CD4-positive, CD25-positive, alpha-beta regulatory T cell (primary cell): ENCODE measurements around the gene CD300LB. TPM values are rescaled to one million over a fixed set of nuclear protein-coding genes. Genes with fewer than 3 reads are reported as not detected.
A peak's percentile ranks its signal among the peaks of the same experiment; 100 is the strongest.

Source experiments
- ATAC-seq, 2 donors: fragments of 150-1000 bp; cut with Tn5 transposase; one replicate each; pipeline ENCODE4 v1.10.0; 2021; ENCODE audit warnings: low read depth in 2 of 2, moderate number of reproducible peaks in 2 of 2, moderate library complexity in 1 of 2
- DNase-seq, 3 donors: peaks; one replicate each; pipeline versions ENCODE4 v3.0.0 to v3.0.0-alpha.2; 2012 to 2022; ENCODE audit warnings: mixed read lengths in 1 of 3
- H3K27ac ChIP-seq: one replicate; pipeline ENCODE4 v1.7.0; 2013; ENCODE audit warnings: mild to moderate bottlenecking, low read length; ENCODE audit not compliant: insufficient read depth, poor library complexity, severe bottlenecking
- H3K27me3 ChIP-seq: one replicate; pipeline ENCODE4 v1.7.0; 2013; ENCODE audit warnings: low read length; ENCODE audit not compliant: control insufficient read depth, insufficient read depth
- H3K36me3 ChIP-seq: one replicate; pipeline ENCODE4 v1.7.0; 2013; ENCODE audit warnings: mild to moderate bottlenecking, low read length, moderate library complexity; ENCODE audit not compliant: control insufficient read depth, insufficient read depth
- H3K4me1 ChIP-seq: 2 replicates; pipeline ENCODE4 v1.7.0; 2013; ENCODE audit warnings: mild to moderate bottlenecking, low read length; ENCODE audit not compliant: insufficient read depth, control insufficient read depth, poor library complexity, severe bottlenecking
- H3K4me3 ChIP-seq: one replicate; pipeline ENCODE4 v1.7.0; 2013; ENCODE audit warnings: low read depth, mild to moderate bottlenecking, low read length, moderate library complexity
- H3K9me3 ChIP-seq, 2 experiments: 1 replicate in 1 of 2; 2 replicates in 1 of 2; pipeline ENCODE4 v1.7.0; 2013; ENCODE audit warnings: low read length in 2 of 2, mild to moderate bottlenecking in 1 of 2, moderate library complexity in 1 of 2; ENCODE audit not compliant: control insufficient read depth in 2 of 2
- H3K27ac Mint-ChIP-seq, 3 donors: one replicate each; pipeline ENCODE4 v1.8.0; 2020 to 2022; ENCODE audit warnings: mild to moderate bottlenecking in 3 of 3, mixed read lengths in 3 of 3, moderate library complexity in 2 of 3
- H3K27me3 Mint-ChIP-seq: one replicate; pipeline ENCODE4 v1.8.0; 2022; ENCODE audit warnings: mild to moderate bottlenecking, mixed read lengths
- H3K36me3 Mint-ChIP-seq: one replicate; pipeline ENCODE4 v1.8.0; 2020; ENCODE audit warnings: mixed read lengths
- H3K4me1 Mint-ChIP-seq, 4 donors: one replicate each; pipeline ENCODE4 v1.8.0; 2020 to 2022; ENCODE audit warnings: mixed read lengths in 4 of 4, mild to moderate bottlenecking in 1 of 4
- H3K4me3 Mint-ChIP-seq, 4 donors: one replicate each; pipeline ENCODE4 v1.8.0; 2020 to 2022; ENCODE audit warnings: mild to moderate bottlenecking in 4 of 4, mixed read lengths in 4 of 4, moderate library complexity in 3 of 4
- H3K9me3 Mint-ChIP-seq, 7 donors: one replicate each; pipeline ENCODE4 v1.8.0; 2020 to 2022; ENCODE audit warnings: mixed read lengths in 7 of 7, mild to moderate bottlenecking in 3 of 7, moderate library complexity in 2 of 7
- polyA plus RNA-seq, 4 donors: library from polyadenylated mRNA; unstranded; fragments of 300-500 nt; fragmentation: Illumina TruSeq; gene quantifications; one replicate each; pipeline ENCODE4 v1.2.3, GENCODE V29; 2021
- total RNA-seq: library from RNA; stranded (reverse); gene quantifications from one replicate; pipeline ENCODE4 v1.2.3, GENCODE V29; 2022

The CD300LB gene
- total and polyA plus RNA-seq, 5 donors from 2014 or later = not detected

DNA sequence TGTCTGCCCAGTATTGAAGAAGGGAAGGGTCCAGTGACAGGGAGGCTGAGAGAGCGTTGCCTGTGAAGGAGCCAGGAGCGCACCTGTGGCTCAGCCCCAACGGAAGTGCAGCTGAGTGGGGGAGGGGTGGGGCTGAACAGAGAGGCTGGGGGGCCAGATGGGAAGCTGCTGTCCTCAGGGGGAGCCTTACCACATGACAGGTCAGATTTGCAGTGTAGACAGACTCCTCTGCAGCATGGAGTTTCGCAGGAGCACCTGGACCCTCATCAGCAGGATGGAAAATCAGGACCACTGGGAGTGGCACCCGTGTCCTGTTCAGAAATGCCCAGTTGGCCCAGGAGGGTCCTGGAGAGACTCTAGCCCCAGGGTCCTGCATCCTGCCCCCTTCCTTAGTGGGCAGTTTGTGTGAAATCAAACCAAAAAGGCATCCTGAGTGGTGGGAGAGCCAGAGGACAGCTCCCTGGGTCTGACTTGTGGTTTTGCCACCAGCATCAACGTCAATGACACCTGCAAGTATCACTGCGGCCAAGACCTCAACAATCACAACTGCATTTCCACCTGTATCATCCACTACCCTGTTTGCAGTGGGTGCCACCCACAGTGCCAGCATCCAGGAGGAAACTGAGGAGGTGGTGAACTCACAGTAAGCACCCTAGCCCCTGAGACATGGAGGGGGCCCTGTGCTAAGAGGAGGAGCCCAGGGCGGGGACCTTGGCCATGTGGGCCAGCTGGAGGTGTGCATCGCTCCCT, 57.1 kb downstream of the CD300LB start:
- ATAC-seq = no peak
- peaks cover 4% of the 10 kb centered on the region for H3K27me3 Mint-ChIP-seq
- H3K4me1 Mint-ChIP-seq = peaks cover 0 to 26% (median 9%) of the 10 kb centered on the region in 4 donors
- no peaks in the 10 kb centered on the region for H3K27me3 ChIP-seq
- H3K27ac ChIP-seq = no peak overlapping the region
- H3K4me1 ChIP-seq = peaks cover 9% of the 10 kb centered on the region
- H3K27ac Mint-ChIP-seq = peak overlapping the region in 1 of 3 donors; percentile 28
- H3K36me3 ChIP-seq = no peaks in the 10 kb centered on the region
- H3K9me3 Mint-ChIP-seq = peaks cover 0 to 12% (median 4%) of the 10 kb centered on the region in 7 donors
- H3K4me3 Mint-ChIP-seq = peak overlapping the region in 1 of 4 donors; percentile 35
- H3K36me3 Mint-ChIP-seq = no peaks in the 10 kb centered on the region
- no peak overlapping the region for H3K4me3 ChIP-seq
- no peak for DNase-seq
- peaks cover 9 to 13% of the 10 kb centered on the region in 2 experiments for H3K9me3 ChIP-seq

DNA sequence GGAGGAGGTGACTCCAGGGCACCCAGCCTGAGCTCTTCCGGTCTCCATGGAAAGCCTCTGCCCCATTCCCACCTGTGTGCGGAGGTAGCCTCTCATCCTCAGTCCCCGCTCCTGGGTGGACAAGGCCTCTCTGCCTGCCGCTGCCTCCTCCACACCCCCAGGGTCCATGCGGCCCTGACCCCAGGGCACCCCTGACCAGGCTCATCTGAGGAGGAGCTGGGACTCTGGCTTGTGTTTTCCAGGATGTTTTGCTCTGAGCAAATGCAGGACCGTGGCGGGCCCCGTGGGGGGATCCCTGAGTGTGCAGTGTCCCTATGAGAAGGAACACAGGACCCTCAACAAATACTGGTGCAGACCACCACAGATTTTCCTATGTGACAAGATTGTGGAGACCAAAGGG, 58.0 kb downstream of the CD300LB start:
- no peak overlapping the region for H3K27ac ChIP-seq
- peak overlapping the region in 1 of 4 donors; percentile 35 for H3K4me3 Mint-ChIP-seq
- no peak for ATAC-seq

DNA sequence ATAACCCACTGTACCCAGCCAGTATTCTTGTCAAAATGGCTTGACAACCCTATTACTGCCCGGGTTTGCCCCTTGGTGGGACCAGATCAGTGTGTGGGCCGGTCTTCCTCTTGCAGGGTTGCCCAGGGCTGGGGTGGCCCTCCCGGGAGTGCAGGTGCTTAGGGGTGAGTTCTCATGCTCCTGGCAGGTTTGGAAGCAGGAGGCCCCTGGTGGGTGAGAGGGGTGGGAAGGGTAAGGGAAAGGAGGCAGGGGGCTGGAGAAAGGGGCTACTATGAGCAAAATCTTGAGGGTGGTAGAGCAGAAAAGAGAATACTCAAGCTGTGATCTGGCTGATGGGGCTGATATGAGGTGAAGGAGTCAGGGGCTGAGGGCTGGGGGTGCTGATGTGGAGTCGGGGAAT, 58.4 kb downstream of the CD300LB start:
- no peak overlapping the region for H3K4me3 Mint-ChIP-seq
- no peaks in the 10 kb centered on the region for H3K36me3 Mint-ChIP-seq
- H3K9me3 Mint-ChIP-seq = peaks cover 0 to 12% (median 4%) of the 10 kb centered on the region in 7 donors
- H3K4me3 ChIP-seq = no peak overlapping the region
- H3K27ac ChIP-seq = no peak overlapping the region
- DNase-seq (no peak), ATAC-seq (no peak)
- peaks cover 4% of the 10 kb centered on the region for H3K27me3 Mint-ChIP-seq
- H3K36me3 ChIP-seq = no peaks in the 10 kb centered on the region
- H3K9me3 ChIP-seq = peaks cover 9 to 13% of the 10 kb centered on the region in 2 experiments
- no peak overlapping the region for H3K27ac Mint-ChIP-seq
- H3K27me3 ChIP-seq = no peaks in the 10 kb centered on the region
- H3K4me1 Mint-ChIP-seq = peaks cover 0 to 14% (median 2%) of the 10 kb centered on the region in 4 donors
- H3K4me1 ChIP-seq = no peaks in the 10 kb centered on the region

More for the DNA sequence above, 58.0 kb downstream of the CD300LB start:
- no peak for DNase-seq
- Histone ChIP-seq H3K36me3 (no peaks in the 10 kb centered on the region), H3K4me3 (no peak overlapping the region), H3K27me3 (no peaks in the 10 kb centered on the region), H3K9me3 (peaks cover 9 to 13% of the 10 kb centered on the region in 2 experiments), H3K4me1 (no peaks in the 10 kb centered on the region)
- Mint-ChIP-seq H3K27me3 (peaks cover 4% of the 10 kb centered on the region), H3K9me3 (peaks cover 0 to 12% (median 4%) of the 10 kb centered on the region in 7 donors), H3K27ac (no peak overlapping the region), H3K4me1 (peaks cover 0 to 17% (median 2%) of the 10 kb centered on the region in 4 donors), H3K36me3 (no peaks in the 10 kb centered on the region)

DNA sequence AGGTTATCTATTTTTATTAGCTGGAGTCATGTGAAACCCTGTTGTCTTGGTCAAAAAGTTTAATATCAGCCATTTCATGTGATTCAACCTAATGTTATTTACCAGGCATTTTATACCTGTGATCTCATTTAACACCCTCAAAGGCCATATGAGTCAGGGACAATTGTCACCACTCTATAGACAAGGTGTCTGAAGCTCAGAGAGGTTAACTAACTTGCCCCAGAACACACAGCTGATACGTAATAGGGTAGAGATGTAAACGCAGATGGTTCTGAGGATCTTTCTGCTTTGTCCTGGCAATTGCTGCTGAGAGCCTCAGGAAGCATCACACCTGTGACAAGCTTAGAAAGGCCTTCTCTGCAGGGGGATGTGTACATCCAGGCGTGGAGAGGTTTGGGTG, 59.9 kb downstream of the CD300LB start:
- H3K36me3 Mint-ChIP-seq = no peaks in the 10 kb centered on the region
- ATAC-seq = no peak
- no peak for DNase-seq

More for the DNA sequence above, 59.9 kb downstream of the CD300LB start:
- peaks cover 0 to 19% (median 2%) of the 10 kb centered on the region in 4 donors for H3K4me1 Mint-ChIP-seq
- Histone ChIP-seq H3K9me3 (peaks cover 9 to 13% of the 10 kb centered on the region in 2 experiments), H3K27me3 (no peaks in the 10 kb centered on the region), H3K4me1 (peaks cover 8% of the 10 kb centered on the region), H3K4me3 (no peak overlapping the region), H3K36me3 (no peaks in the 10 kb centered on the region), H3K27ac (no peak overlapping the region)
- no peak overlapping the region for H3K4me3 Mint-ChIP-seq
- peaks cover 0 to 9% (median 4%) of the 10 kb centered on the region in 7 donors for H3K9me3 Mint-ChIP-seq
- H3K27me3 Mint-ChIP-seq = peaks cover 8% of the 10 kb centered on the region
- H3K27ac Mint-ChIP-seq = no peak overlapping the region

Other genes with a start within 250 kb of the CD300LB start
- 1.8 TPM for gene KIF19, start 205.2 kb downstream of the CD300LB start, total RNA-seq
- gene KIF19, start 205.2 kb downstream of the CD300LB start, polyA plus RNA-seq = 1 to 10 TPM; 1.2 to 1.7 (median 1.3) TPM
- not detected for gene BTBD17, start 169.6 kb downstream of the CD300LB start, total RNA-seq
- gene BTBD17, start 169.6 kb downstream of the CD300LB start, polyA plus RNA-seq = under 1 TPM in 1 of 4 donors, not detected in 3; 0.09 TPM
- not detected for gene GPR142, start 164.0 kb downstream of the CD300LB start, total RNA-seq
- not detected for gene GPR142, start 164.0 kb downstream of the CD300LB start, polyA plus RNA-seq
- gene GPRC5C, start 99.4 kb downstream of the CD300LB start, total RNA-seq = not detected
- gene GPRC5C, start 99.4 kb downstream of the CD300LB start, polyA plus RNA-seq = not detected
- gene CD300A, start 64.8 kb downstream of the CD300LB start, total RNA-seq = 4.8 TPM
- gene CD300A, start 64.8 kb downstream of the CD300LB start, polyA plus RNA-seq = 1 to 10 TPM in 3 of 4 donors, under 1 TPM in 1; 0.39 to 3.0 (median 2.1) TPM
- gene CD300C, start 14.6 kb upstream of the CD300LB start, total RNA-seq = not detected
- gene CD300C, start 14.6 kb upstream of the CD300LB start, polyA plus RNA-seq = under 1 TPM in 1 of 4 donors, not detected in 3; 0.15 TPM
- not detected for gene CD300H, start 36.0 kb upstream of the CD300LB start, total RNA-seq
- under 1 TPM in 1 of 4 donors, not detected in 3; 0.37 TPM for gene CD300H, start 36.0 kb upstream of the CD300LB start, polyA plus RNA-seq
- gene CD300LD, start 60.8 kb upstream of the CD300LB start, total RNA-seq = not detected
- not detected for gene CD300LD, start 60.8 kb upstream of the CD300LB start, polyA plus RNA-seq
- gene CD300E, start 92.3 kb upstream of the CD300LB start, total RNA-seq = not detected
- gene CD300E, start 92.3 kb upstream of the CD300LB start, polyA plus RNA-seq = under 1 TPM in 2 of 4 donors, not detected in 2; 0.06 to 0.08 TPM
- gene CD300LF, start 181.4 kb upstream of the CD300LB start, total RNA-seq = 0.52 TPM
- under 1 TPM in 2 of 4 donors, not detected in 2; 0.19 to 0.21 TPM for gene CD300LF, start 181.4 kb upstream of the CD300LB start, polyA plus RNA-seq
- 85.5 TPM for gene RAB37, start 205.8 kb upstream of the CD300LB start, total RNA-seq
- 100 to 1,000 TPM in 2 of 4 donors, 10 to 100 TPM in 2; 75.6 to 159 (median 104) TPM for gene RAB37, start 205.8 kb upstream of the CD300LB start, polyA plus RNA-seq
- gene NHERF1, start 217.2 kb upstream of the CD300LB start, total RNA-seq = 177 TPM
- 100 to 1,000 TPM; 373 to 453 (median 405) TPM for gene NHERF1, start 217.2 kb upstream of the CD300LB start, polyA plus RNA-seq
- gene NAT9, start 244.9 kb upstream of the CD300LB start, total RNA-seq = 35.4 TPM
- gene NAT9, start 244.9 kb upstream of the CD300LB start, polyA plus RNA-seq = 10 to 100 TPM; 16.2 to 22.0 (median 17.7) TPM